Ammon's horn (tissue), 1 donor: Measurements from ENCODE around the gene CYP1A1.

Experiments
- DNase-seq: peaks from one replicate; pipeline ENCODE4 v3.0.0-alpha.2; 2016; ENCODE audit warnings: low spot score

Gene CYP1A1

DNA sequence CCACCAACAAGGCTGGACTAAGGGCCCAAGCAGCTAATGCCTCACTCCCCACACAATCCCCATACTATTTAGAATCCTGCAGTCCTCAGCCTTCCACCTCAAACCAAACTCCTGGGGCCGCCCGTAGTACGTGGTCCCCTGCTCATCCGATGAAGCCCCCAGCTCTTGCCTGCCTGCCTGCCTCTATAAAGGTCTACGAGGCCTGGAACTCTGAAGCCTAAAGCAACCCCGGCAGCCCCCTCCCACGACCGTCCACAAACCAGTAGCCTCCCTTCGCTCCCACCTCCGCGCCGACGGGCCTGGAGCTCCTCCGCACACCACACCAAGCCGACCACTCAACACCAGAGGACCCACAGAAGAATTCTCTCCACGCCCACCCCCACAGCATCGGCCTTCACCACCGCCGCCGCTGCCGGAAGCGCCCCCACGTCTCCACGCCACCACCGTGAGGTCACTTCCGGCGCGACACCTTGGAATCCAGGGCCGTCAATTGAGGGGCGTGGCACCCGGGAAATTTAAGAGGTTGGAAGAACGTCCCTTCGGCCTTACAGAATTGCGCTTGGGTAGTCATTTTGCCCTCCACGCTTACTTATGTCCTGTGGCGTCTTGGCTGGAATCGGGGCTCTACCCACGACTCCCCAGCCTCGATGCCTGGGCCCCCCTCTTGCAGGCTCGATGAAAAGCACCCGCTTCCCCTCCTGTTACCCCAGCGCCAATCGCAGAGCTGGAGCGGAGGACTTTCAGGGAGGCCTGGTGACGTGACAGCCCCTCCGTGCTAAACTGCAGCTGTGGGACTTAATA lies 29.5 kb downstream of the CYP1A1 start, which contains the start of gene EDC3:
Gene EDC3, minus strand, starts transcription at position 428 of the 801 bp plus-strand sequence. CDS start 20,900 bp downstream, outside the sequence.
- peak; percentile 93 for DNase-seq

DNA sequence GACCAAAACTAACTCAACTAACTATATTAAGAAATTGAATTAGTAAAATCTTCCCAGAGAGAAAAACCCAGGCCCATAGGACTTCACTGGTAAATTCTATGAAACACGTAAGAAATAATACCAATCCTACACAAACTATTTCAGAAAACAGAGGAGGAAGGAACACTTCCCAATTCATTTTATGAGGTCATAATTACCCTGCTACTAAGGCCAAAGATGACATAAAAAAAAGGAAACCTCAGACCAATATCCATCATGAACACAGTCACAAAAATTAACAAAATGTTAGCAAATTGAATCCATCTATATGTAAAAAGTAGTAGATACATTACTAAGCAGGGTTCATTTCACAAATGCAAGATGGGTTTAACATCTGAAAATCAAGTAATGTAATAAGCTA lies 33.0 kb downstream of the CYP1A1 start:
- no peak for DNase-seq

DNA sequence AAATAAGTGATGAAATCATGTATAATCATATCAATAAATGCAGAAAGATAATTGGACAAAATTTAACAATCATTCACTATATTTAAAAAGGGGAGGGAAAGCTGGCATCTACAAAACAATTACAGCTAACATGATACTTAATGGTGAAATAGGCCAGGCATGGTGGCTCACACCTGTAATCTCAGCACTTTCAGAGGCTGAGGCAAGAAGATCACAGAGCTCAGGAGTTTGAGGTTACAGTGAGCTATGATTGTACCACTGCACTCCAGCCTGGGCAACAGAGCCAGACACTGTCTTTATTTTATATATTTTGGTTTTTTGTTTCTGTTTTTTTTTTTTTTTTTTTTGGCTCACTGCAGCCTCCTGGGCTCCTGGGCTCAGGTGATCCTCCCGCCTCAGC lies 41.6 kb downstream of the CYP1A1 start:
- DNase-seq: no peak

DNA sequence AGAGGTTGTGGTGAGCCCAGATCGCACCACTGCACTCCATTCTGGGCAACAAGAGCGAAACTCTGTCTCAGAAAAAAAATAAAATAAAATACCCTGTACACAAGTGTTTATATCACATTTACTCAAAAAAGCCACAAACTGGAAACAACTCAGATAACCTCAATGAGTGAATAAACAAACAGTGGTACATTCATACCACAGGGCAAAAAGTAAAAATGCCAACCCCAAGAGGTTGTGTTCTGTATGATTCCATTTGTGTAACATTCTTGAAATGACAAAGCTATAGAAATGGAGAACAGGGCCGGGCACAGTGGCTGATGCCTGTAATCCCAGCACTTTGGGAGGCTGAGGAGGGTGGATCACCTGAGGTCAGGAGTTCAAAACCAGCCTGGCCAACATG lies 42.4 kb downstream of the CYP1A1 start:
- DNase-seq: no peak

DNA sequence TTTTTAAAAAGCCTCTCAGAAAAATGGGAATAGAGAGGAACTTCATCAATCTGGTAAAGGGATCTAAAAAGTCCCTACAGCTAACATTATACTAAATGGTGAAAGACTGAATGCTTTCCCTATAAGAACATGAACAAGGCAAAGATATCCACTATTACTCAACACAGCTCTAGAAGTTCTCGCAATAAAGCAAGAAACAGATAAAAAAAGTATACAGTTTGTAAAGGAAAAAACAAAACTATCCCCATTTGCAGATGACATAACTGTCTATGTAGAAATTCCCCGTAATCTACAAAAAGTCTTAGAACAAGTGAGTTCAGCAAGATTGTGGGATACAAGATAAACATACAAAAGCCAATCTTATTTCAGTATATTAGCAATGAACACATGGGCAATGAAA lies 44.9 kb downstream of the CYP1A1 start:
- no peak for DNase-seq

DNA sequence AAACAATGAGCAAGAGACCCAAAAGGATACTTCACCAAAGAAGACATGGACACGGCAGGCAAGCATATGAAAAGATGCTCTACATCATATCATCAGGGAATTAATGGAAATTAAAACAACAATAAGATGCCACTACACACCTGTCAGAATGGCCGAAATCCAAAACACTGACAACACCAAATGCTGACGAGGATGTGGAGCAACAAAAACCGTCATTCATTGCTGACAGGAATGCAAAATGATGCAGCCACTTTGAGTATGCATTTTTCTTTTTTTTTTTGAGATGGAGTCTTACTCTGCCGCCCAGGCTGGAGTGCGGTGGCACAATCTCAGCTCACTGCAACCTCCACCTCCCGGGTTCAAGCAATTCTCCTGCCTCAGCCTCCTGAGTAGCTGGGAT lies 48.5 kb downstream of the CYP1A1 start:
- DNase-seq: no peak

DNA sequence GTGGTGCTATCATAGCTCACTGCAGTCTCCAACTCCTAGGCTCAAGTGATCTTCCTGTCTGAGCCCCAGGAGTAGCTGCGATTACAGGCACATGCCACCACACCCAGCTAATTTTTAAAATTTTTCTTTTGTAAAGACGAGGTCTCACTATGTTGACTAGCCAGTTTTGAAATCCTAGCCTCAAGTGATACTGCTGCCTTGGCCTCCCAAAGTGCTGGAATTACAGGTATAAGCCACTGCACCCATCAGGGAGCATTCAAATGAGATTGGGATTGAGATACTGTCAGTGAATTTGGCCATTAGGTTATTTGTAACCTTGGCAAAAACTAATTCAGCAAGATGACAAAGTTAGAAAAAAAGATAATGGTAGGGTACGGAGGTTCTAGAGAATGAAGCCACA lies 51.2 kb downstream of the CYP1A1 start:
- no peak for DNase-seq

DNA sequence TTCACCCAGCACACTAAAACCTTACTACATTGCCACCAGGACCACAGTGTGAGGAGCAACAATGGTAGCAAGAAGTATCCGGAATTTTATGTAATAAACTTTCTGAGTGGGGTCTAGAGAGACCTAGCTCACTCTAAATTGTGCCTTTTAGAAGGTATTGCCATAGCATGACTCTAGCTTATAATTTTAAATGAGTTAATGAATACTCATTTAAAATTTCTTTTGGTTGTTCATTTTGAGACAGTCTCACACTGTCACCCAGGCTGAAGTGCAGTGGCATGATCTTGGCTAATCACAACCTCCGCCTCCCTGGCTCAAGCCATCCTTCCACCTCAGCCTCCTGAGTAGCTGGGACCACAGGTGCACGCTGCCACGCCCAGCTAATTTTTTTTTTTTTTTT lies 55.7 kb downstream of the CYP1A1 start:
- DNase-seq: no peak
